A549 (cell line): ENCODE results near the gene TP53BP2.

Experiments used
- CBX2 ChIP-seq: fragments of 200-600 bp; sonication (generic); IDR thresholded peaks from 2 replicates; pipeline ENCODE4 v1.6.1; 2016; ENCODE audit warnings: low read depth, mild to moderate bottlenecking, borderline replicate concordance
- CTCF ChIP-seq: fragments of >200 bp; sonication (Bioruptor Twin); formaldehyde crosslinking; IDR thresholded peaks from 3 replicates; pipeline ENCODE4 v1.5.1; 2016
- EP300 ChIP-seq, 2 experiments: fragments of >200 bp; sonication (Bioruptor Twin); formaldehyde crosslinking; IDR thresholded peaks; 2 replicates in 1 of 2; 3 replicates in 1 of 2; pipeline ENCODE4 v1.6.1; 2016 to 2017
- FOSL2 ChIP-seq, 2 experiments: fragments of 450-650 bp in 1 of 2; fragments of >200 bp in 1 of 2; sonication (Bioruptor Twin) in 1 of 2; formaldehyde crosslinking; IDR thresholded peaks; 2 replicates each; pipeline versions ENCODE4 v1.5.0 to v1.6.1; 2016 to 2020; ENCODE audit warnings: mild to moderate bottlenecking in 1 of 2, moderate library complexity in 1 of 2
- HDAC2 ChIP-seq: fragments of 200-600 bp; sonication (generic); IDR thresholded peaks from 2 replicates; pipeline ENCODE4 v1.6.1; 2016
- JUNB ChIP-seq: fragments of >200 bp; sonication (Bioruptor Twin); formaldehyde crosslinking; IDR thresholded peaks from 2 replicates; pipeline ENCODE4 v1.6.1; 2016
- MYC ChIP-seq: IDR thresholded peaks from 2 replicates; pipeline ENCODE4 v1.6.1; 2012; ENCODE audit warnings: mild to moderate bottlenecking, inconsistent platforms, low read length, improper control_type of control experiment, borderline replicate concordance
- POLR2A ChIP-seq: IDR thresholded peaks from 2 replicates; pipeline ENCODE4 v1.6.1; 2012; ENCODE audit warnings: mild to moderate bottlenecking, low read length

- TF ChIP-seq CTCF (no peak), CBX2 (no peak), EP300 (IDR thresholded peaks at IDR 0.05) (no peak), HDAC2 (no peak), MYC (no peak), POLR2A (no peak), JUNB (no peak), FOSL2 (IDR thresholded peaks at IDR 0.05) (no peak), FOSL2 (CRISPR knock-in tag; IDR thresholded peaks at IDR 0.05) (no peak)
These were observed 16.1 kb downstream of the TP53BP2 start for GRCh38 chr1:223829678-223830077.
